22Rv1 (cell line): ENCODE measurements around the gene NCK1.
"Not testable (repeated sequence)": the region's sequence is repeated elsewhere in the genome, so short reads cannot be mapped to it uniquely, and the experiment has no call there.

Experiments
- H3K27ac ChIP-seq: fragments of 450-650 bp; 2 replicates; pipeline ENCODE4 v1.5.1; 2017
- CTCF ChIP-seq: fragments of 450-650 bp; IDR thresholded peaks from 2 replicates; pipeline ENCODE4 v1.5.1; 2017; ENCODE audit warnings: mild to moderate bottlenecking
- ZFX ChIP-seq: fragments of 450-650 bp; IDR thresholded peaks from 2 replicates; pipeline ENCODE4 v1.6.1; 2017; ENCODE audit warnings: antibody characterized with exemption, borderline replicate concordance

Gene NCK1

GRCh38 chr3:136959599-136959998 is 97.6 kb downstream of the NCK1 start:
- H3K27ac ChIP-seq, result no peak overlapping the region
- no peak for TF ChIP-seq ZFX
- TF ChIP-seq CTCF, result no peak

- no peak for TF ChIP-seq CTCF
- no peak for TF ChIP-seq ZFX
- no peak overlapping the region for H3K27ac ChIP-seq
Observed at GRCh38 chr3:136960838-136961836, 99.1 kb downstream of the NCK1 start.

GRCh38 chr3:136962927-136963326 is 100.9 kb downstream of the NCK1 start:
- no peak for TF ChIP-seq CTCF
- TF ChIP-seq ZFX, result no peak
- no peak overlapping the region for H3K27ac ChIP-seq

GRCh38 chr3:136969539-136969938 is 107.5 kb downstream of the NCK1 start:
- H3K27ac ChIP-seq, result not testable (repeated sequence)

- no peak for TF ChIP-seq ZFX
- TF ChIP-seq CTCF, result no peak
- H3K27ac ChIP-seq, result no peak overlapping the region
Observed at GRCh38 chr3:136973352-136973751, 111.3 kb downstream of the NCK1 start.

GRCh38 chr3:136974670-136975069 is 112.7 kb downstream of the NCK1 start:
- H3K27ac ChIP-seq, result no peak overlapping the region
- TF ChIP-seq ZFX (no peak), CTCF (no peak)

- H3K27ac ChIP-seq, result no peak overlapping the region
- TF ChIP-seq ZFX (no peak), CTCF (no peak)
Observed at GRCh38 chr3:136979204-136979603, 117.2 kb downstream of the NCK1 start.

- H3K27ac ChIP-seq, result no peak overlapping the region
- TF ChIP-seq ZFX, result no peak
- no peak for TF ChIP-seq CTCF
Observed at GRCh38 chr3:136979684-136980083, 117.7 kb downstream of the NCK1 start.
